Keratinocyte (primary cell): Measurements from ENCODE around the gene XK. TPM values are rescaled to one million over a fixed set of nuclear protein-coding genes. Genes with fewer than 3 reads are reported as not detected.

Experiments used
- DNase-seq: peaks from one replicate; pipeline ENCODE4 v3.0.0-alpha.2; 2011; ENCODE audit warnings: low read depth, missing footprints, low spot score
- FAIRE-seq: peaks from 2 replicates; lab custom pipeline; 2011; peaks lifted over from hg19 to GRCh38; lab: Jason Lieb, UNC
- H2AFZ ChIP-seq: 2 replicates; pipeline ENCODE4 v1.6.0; 2012; ENCODE audit warnings: low read length, control low read depth, inconsistent platforms; ENCODE audit not compliant: control insufficient read depth
- H3K27ac ChIP-seq: 2 replicates; pipeline ENCODE4 v1.5.1; 2011; ENCODE audit warnings: low read length; ENCODE audit not compliant: control insufficient read depth, insufficient read depth
- H3K27me3 ChIP-seq: 3 replicates; pipeline ENCODE4 v1.6.0; 2011; ENCODE audit warnings: low read length; ENCODE audit not compliant: control insufficient read depth, insufficient read depth; ENCODE audit errors: extremely low read depth
- H3K36me3 ChIP-seq, 2 experiments: 2 replicates in 1 of 2; 3 replicates in 1 of 2; pipeline ENCODE4 v1.5.1; 2011; ENCODE audit warnings: low read length in 2 of 2, mild to moderate bottlenecking in 1 of 2; ENCODE audit not compliant: control insufficient read depth in 2 of 2, insufficient read depth in 2 of 2; ENCODE audit errors: extremely low read depth in 1 of 2
- H3K4me1 ChIP-seq: 3 replicates; pipeline ENCODE4 v1.5.1; 2011; ENCODE audit warnings: low read length; ENCODE audit not compliant: control insufficient read depth, insufficient read depth; ENCODE audit errors: extremely low read depth
- H3K4me2 ChIP-seq: 3 replicates; pipeline ENCODE4 v1.6.0; 2011; ENCODE audit warnings: low read depth, low read length; ENCODE audit not compliant: control insufficient read depth, insufficient read depth; ENCODE audit errors: extremely low read depth
- H3K4me3 ChIP-seq, 3 experiments: fragments of 200-600 bp in 1 of 3; sonication (generic) in 1 of 3; 2 replicates in 2 of 3; 3 replicates in 1 of 3; pipeline ENCODE4 v1.5.1; 2011 to 2016; ENCODE audit warnings: low read length in 3 of 3, mild to moderate bottlenecking in 3 of 3, control low read depth in 2 of 3, inconsistent platforms in 1 of 3, low read depth in 1 of 3, mixed read lengths in 1 of 3, mixed run types in 1 of 3, moderate library complexity in 1 of 3; ENCODE audit not compliant: control insufficient read depth in 2 of 3, insufficient read depth in 2 of 3; ENCODE audit errors: extremely low read depth in 1 of 3
- H3K79me2 ChIP-seq: 2 replicates; pipeline ENCODE4 v1.6.0; 2012; ENCODE audit warnings: low read length; ENCODE audit not compliant: control insufficient read depth, insufficient read depth
- H3K9ac ChIP-seq: 3 replicates; pipeline ENCODE4 v1.6.0; 2011; ENCODE audit warnings: low read length; ENCODE audit not compliant: control insufficient read depth, insufficient read depth; ENCODE audit errors: extremely low read depth
- H3K9me1 ChIP-seq: 3 replicates; pipeline ENCODE4 v1.6.0; 2011; ENCODE audit warnings: low read length; ENCODE audit not compliant: control insufficient read depth, insufficient read depth; ENCODE audit errors: extremely low read depth
- H3K9me3 ChIP-seq: 2 replicates; pipeline ENCODE4 v1.5.1; 2012; ENCODE audit warnings: low read depth, low read length; ENCODE audit not compliant: control insufficient read depth
- H4K20me1 ChIP-seq: 3 replicates; pipeline ENCODE4 v1.6.0; 2011; ENCODE audit warnings: low read length; ENCODE audit not compliant: control insufficient read depth, insufficient read depth; ENCODE audit errors: extremely low read depth
- CTCF ChIP-seq, 3 experiments: IDR thresholded peaks in 1 of 3; conservative IDR thresholded peaks in 1 of 3; optimal IDR thresholded peaks in 1 of 3; 2 replicates in 2 of 3; 3 replicates in 1 of 3; pipeline versions ENCODE3 to v1.5.1; 2011; ENCODE audit warnings: low read length in 3 of 3, mild to moderate bottlenecking in 3 of 3, moderate library complexity in 2 of 3, control low read depth in 1 of 3, inconsistent platforms in 1 of 3; ENCODE audit not compliant: insufficient read depth in 2 of 3; ENCODE audit errors: extremely low read depth in 1 of 3
- EZH2 ChIP-seq: IDR thresholded peaks from one replicate; pipeline ENCODE4 v1.6.1; 2012; ENCODE audit warnings: inconsistent platforms, mild to moderate bottlenecking, low read length, moderate library complexity
- dilution Hi-C: fragments of 300-500 bp; cut with MboI; formaldehyde crosslinking; loops from one replicate; pipeline ENCODE4 v1.7.0; 2020; ENCODE audit warnings: low sequenced_read_pairs; ENCODE audit not compliant: extremely low pct_ligation_motif_present
- polyA plus RNA-seq, 5 experiments: library from polyadenylated mRNA; depleted of rRNA in 3 of 5; stranded (reverse) in 3 of 5; stranded (forward) in 1 of 5; unstranded in 1 of 5; fragments of >200 nt; gene quantifications; 1 replicate in 1 of 5; 2 replicates in 3 of 5; 3 replicates in 1 of 5; pipeline versions ENCODE4 v1.2.1 to v1.2.3, GENCODE V29; 2011 to 2012; ENCODE audit warnings: missing spikeins in 2 of 5, low read depth in 1 of 5, low replicate concordance in 1 of 5

XK gene
- polyA plus RNA-seq, 1 donor (not counting 4 experiments of a cell fraction or from before 2014, with no cell fraction given) = 0.17 TPM

DNA sequence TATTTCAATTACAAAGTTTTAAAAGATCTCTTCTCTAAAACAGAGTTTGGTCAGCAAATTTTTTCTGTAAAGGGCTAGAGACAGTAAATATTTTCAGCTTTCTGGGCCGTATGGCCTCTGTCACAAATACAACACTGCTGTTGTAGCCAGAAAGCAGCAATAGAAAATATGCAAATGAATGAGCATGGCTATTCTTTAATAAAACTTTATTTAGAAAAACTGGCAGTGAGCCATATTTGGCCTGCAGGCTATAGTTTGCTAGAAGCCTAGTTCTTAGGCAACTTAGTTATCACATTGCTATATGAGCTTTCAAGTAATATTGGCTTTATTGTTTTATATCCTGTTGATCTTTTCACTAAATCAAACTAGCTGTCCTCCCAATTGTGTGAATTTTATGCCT is 26.5 kb upstream of the XK start:
- DNase-seq = no peak
- Histone ChIP-seq H3K4me3 (no peak overlapping the region), H3K27ac (no peak overlapping the region), H3K9me1 (no peaks in the 10 kb centered on the region), H3K79me2 (no peaks in the 10 kb centered on the region), H3K9ac (no peak overlapping the region), H4K20me1 (no peaks in the 10 kb centered on the region), H3K4me2 (no peak overlapping the region), H3K27me3 (no peaks in the 10 kb centered on the region), H3K4me1 (no peaks in the 10 kb centered on the region), H3K9me3 (no peaks in the 10 kb centered on the region), H2AFZ (no peak overlapping the region), H3K36me3 (no peaks in the 10 kb centered on the region)
- FAIRE-seq = no peak
- TF ChIP-seq EZH2 (no peak), CTCF (optimal IDR thresholded peaks at IDR 0.05 in 1 of 3, IDR thresholded peaks at IDR 0.05 in 1 of 3, conservative IDR thresholded peaks at IDR 0.05 in 1 of 3; ENCODE audit: extremely low read depth in 1 of 3, insufficient read depth in 2 of 3, low read length in 3 of 3) (no peak)
- dilution Hi-C loops = no loop called here

- H3K4me2 ChIP-seq = no peak overlapping the region
- H3K36me3 ChIP-seq = no peaks in the 10 kb centered on the region
- DNase-seq (no peak), FAIRE-seq (no peak)
- TF ChIP-seq EZH2 (no peak), CTCF (optimal IDR thresholded peaks at IDR 0.05 in 1 of 3, IDR thresholded peaks at IDR 0.05 in 1 of 3, conservative IDR thresholded peaks at IDR 0.05 in 1 of 3; ENCODE audit: extremely low read depth in 1 of 3, insufficient read depth in 2 of 3, low read length in 3 of 3) (no peak)
- no peaks in the 10 kb centered on the region for H4K20me1 ChIP-seq
- H3K9me1 ChIP-seq = no peaks in the 10 kb centered on the region
- H3K9me3 ChIP-seq = no peaks in the 10 kb centered on the region
- no peaks in the 10 kb centered on the region for H3K27me3 ChIP-seq
- H3K79me2 ChIP-seq = no peaks in the 10 kb centered on the region
- H3K4me1 ChIP-seq = no peaks in the 10 kb centered on the region
- H3K9ac ChIP-seq = no peak overlapping the region
- H3K4me3 ChIP-seq = no peak overlapping the region
- no peak overlapping the region for H2AFZ ChIP-seq
- dilution Hi-C loops = no loop called here
- no peak overlapping the region for H3K27ac ChIP-seq
Measured at GRCh38 chrX:37662181-37662580, 23.4 kb upstream of the XK start.
